AG09309 (cell line): ENCODE data around the gene CLMP.

Experiments
- DNase-seq: peaks from one replicate; pipeline ENCODE4 v3.0.0-alpha.2; 2010; ENCODE audit warnings: low read depth
- H3K4me3 ChIP-seq: 2 replicates; pipeline ENCODE4 v1.5.1; 2011; ENCODE audit warnings: mild to moderate bottlenecking, low read depth, low read length, moderate library complexity; ENCODE audit not compliant: control insufficient read depth
- TF ChIP-seq, protein P1 (sequence below): IDR thresholded peaks from 2 replicates; pipeline ENCODE4 v1.5.1; 2011; ENCODE audit warnings: mild to moderate bottlenecking, low read depth, low read length, inconsistent platforms; ENCODE audit not compliant: insufficient read depth, control insufficient read depth; ENCODE audit errors: missing control alignments

The CLMP gene, protein sequence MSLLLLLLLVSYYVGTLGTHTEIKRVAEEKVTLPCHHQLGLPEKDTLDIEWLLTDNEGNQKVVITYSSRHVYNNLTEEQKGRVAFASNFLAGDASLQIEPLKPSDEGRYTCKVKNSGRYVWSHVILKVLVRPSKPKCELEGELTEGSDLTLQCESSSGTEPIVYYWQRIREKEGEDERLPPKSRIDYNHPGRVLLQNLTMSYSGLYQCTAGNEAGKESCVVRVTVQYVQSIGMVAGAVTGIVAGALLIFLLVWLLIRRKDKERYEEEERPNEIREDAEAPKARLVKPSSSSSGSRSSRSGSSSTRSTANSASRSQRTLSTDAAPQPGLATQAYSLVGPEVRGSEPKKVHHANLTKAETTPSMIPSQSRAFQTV

GRCh38 chr11:123195188-123196059 is at the start of gene CLMP:
TSS of gene CLMP (minus strand) at chr11:123195248. CDS start at chr11:123194940, 308 bp downstream.
- DNase-seq = no peak
- TF ChIP-seq, protein P1, sequence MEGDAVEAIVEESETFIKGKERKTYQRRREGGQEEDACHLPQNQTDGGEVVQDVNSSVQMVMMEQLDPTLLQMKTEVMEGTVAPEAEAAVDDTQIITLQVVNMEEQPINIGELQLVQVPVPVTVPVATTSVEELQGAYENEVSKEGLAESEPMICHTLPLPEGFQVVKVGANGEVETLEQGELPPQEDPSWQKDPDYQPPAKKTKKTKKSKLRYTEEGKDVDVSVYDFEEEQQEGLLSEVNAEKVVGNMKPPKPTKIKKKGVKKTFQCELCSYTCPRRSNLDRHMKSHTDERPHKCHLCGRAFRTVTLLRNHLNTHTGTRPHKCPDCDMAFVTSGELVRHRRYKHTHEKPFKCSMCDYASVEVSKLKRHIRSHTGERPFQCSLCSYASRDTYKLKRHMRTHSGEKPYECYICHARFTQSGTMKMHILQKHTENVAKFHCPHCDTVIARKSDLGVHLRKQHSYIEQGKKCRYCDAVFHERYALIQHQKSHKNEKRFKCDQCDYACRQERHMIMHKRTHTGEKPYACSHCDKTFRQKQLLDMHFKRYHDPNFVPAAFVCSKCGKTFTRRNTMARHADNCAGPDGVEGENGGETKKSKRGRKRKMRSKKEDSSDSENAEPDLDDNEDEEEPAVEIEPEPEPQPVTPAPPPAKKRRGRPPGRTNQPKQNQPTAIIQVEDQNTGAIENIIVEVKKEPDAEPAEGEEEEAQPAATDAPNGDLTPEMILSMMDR = no peak
- peak within 1 kb of the TSS; percentile 93 for H3K4me3 ChIP-seq

- TF ChIP-seq, protein P1 = no peak
- H3K4me3 ChIP-seq = no peak overlapping the region
- no peak for DNase-seq
These were observed 47.0 kb upstream of the CLMP start for GRCh38 chr11:123241874-123242543.

- no peak for DNase-seq
- TF ChIP-seq, protein P1 = no peak
These were observed 46.2 kb upstream of the CLMP start for GRCh38 chr11:123241294-123241693.

GRCh38 chr11:123239191-123240150 is 44.4 kb upstream of the CLMP start:
- TF ChIP-seq, protein P1 = no peak
- DNase-seq = no peak
- no peak overlapping the region for H3K4me3 ChIP-seq

More at GRCh38 chr11:123241294-123241693, 46.2 kb upstream of the CLMP start:
- H3K4me3 ChIP-seq = no peak overlapping the region

DNA sequence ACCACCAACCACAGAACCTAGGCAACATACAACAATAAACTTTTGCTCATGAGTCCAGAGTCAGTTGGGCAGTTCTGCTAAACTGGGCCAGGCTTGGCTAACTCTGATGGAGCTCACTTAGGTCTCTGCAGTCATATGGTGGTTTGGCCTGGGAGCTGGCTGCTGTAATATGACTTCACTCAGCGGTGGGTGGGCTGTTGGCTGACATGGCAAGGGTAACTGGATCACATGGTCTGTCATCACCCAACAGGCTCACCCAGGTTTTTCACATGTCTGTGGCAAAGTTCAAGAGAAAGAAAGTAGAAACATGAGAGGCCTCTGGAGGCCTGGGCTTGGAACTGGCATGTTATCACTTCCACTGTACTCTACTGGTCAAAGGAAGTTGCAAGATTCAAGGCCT is 43.2 kb upstream of the CLMP start:
- TF ChIP-seq, protein P1 = no peak
- no peak overlapping the region for H3K4me3 ChIP-seq
- DNase-seq = no peak

DNA sequence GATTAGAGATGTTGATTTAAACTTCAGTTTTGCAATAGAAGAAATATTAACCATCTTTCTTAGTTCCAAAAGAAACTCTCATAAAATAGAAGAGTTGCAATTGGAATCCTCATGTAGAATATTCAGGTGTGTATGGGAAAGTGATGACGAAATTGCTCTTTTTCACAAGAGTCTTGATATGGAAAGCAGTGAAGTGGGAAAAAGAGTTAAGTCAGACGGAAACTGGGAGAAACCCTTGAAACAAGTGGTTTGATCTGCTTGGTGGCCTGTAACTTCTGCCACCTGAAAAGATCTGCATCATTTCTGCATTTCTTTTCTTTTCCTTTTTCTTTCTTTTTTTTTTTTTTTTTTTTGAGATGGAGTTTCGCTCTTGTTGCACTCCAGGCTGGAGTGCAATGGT is 41.8 kb upstream of the CLMP start:
- no peak overlapping the region for H3K4me3 ChIP-seq
- TF ChIP-seq, protein P1 = no peak
- no peak for DNase-seq
